Measurements from ENCODE around the gene SMIM21.

DNA sequence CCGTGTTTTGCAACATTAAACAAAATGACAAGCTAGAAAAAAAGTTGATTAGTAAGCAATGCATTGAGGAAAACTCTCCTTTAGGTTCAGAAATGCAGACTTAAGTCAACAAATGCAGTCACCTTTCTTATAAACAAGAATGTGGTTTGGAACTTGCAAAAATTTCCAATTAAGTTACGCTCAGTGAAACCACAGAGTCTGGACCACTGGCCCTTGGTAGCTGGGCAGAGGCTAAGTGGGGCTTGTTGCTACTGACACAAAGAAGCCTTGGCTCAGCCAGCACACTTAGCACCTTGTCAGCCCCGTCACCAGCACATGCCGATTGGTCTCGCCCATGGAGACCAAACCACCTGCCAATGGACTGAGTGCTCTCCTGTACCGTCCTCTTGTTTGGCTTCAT lies 53.0 kb downstream of the SMIM21 start:
- TF ChIP-seq, protein P1, sequence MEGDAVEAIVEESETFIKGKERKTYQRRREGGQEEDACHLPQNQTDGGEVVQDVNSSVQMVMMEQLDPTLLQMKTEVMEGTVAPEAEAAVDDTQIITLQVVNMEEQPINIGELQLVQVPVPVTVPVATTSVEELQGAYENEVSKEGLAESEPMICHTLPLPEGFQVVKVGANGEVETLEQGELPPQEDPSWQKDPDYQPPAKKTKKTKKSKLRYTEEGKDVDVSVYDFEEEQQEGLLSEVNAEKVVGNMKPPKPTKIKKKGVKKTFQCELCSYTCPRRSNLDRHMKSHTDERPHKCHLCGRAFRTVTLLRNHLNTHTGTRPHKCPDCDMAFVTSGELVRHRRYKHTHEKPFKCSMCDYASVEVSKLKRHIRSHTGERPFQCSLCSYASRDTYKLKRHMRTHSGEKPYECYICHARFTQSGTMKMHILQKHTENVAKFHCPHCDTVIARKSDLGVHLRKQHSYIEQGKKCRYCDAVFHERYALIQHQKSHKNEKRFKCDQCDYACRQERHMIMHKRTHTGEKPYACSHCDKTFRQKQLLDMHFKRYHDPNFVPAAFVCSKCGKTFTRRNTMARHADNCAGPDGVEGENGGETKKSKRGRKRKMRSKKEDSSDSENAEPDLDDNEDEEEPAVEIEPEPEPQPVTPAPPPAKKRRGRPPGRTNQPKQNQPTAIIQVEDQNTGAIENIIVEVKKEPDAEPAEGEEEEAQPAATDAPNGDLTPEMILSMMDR (conservative IDR thresholded peaks at IDR 0.05; ENCODE audit: low read depth, low read length) = no peak
- TF ChIP-seq EZH2 (IDR thresholded peaks at IDR 0.05; ENCODE audit: low read length, unreplicated experiment) = no peak
